GM12892 (cell line): ENCODE results near the gene NDST1.

ENCODE experiments used
- DNase-seq: peaks from one replicate; pipeline ENCODE4 v3.0.0; 2011; ENCODE audit not compliant: insufficient read length
- FAIRE-seq: peaks from 2 replicates; lab custom pipeline; 2011; peaks lifted over from hg19 to GRCh38; lab: Jason Lieb, UNC
- POLR2A ChIP-seq: IDR thresholded peaks from 2 replicates; pipeline ENCODE4 v1.6.1; 2011; ENCODE audit warnings: low read depth, low read length, control low read depth
- POLR2AphosphoS5 ChIP-seq: IDR thresholded peaks from 2 replicates; pipeline ENCODE4 v1.6.1; 2011; ENCODE audit warnings: low read depth, low read length, control low read depth
- TAF1 ChIP-seq: IDR thresholded peaks from 2 replicates; pipeline ENCODE4 v1.6.1; 2011; ENCODE audit warnings: low read depth, mild to moderate bottlenecking, control low read depth, low read length, borderline replicate concordance

The NDST1 gene

GRCh38 chr5:150600616-150601490, 92.9 kb downstream of the NDST1 start:
- no peak for DNase-seq
- TF ChIP-seq POLR2A (no peak), TAF1 (no peak), POLR2AphosphoS5 (no peak)
- no peak for FAIRE-seq

- TF ChIP-seq TAF1, result no peak
- TF ChIP-seq POLR2AphosphoS5, result no peak
- TF ChIP-seq POLR2A, result no peak
- DNase-seq (no peak), FAIRE-seq (no peak)
Measured at GRCh38 chr5:150601491-150602345, 93.8 kb downstream of the NDST1 start.

GRCh38 chr5:150603052-150603451, 95.1 kb downstream of the NDST1 start:
- TF ChIP-seq TAF1 (no peak), POLR2A (no peak), POLR2AphosphoS5 (no peak)
- FAIRE-seq (no peak), DNase-seq (no peak)

- TF ChIP-seq TAF1, result no peak
- no peak for TF ChIP-seq POLR2A
- TF ChIP-seq POLR2AphosphoS5, result no peak
- FAIRE-seq, result no peak
Measured at GRCh38 chr5:150603491-150603890, 95.6 kb downstream of the NDST1 start.

GRCh38 chr5:150604010-150604409, 96.1 kb downstream of the NDST1 start:
- FAIRE-seq (no peak), DNase-seq (no peak)
- TF ChIP-seq TAF1 (no peak), POLR2A (no peak), POLR2AphosphoS5 (no peak)

More at GRCh38 chr5:150603491-150603890, 95.6 kb downstream of the NDST1 start:
- no peak for DNase-seq

- DNase-seq (no peak), FAIRE-seq (no peak)
- no peak for TF ChIP-seq TAF1
Measured at GRCh38 chr5:150604894-150605440, 97.0 kb downstream of the NDST1 start.

- no peak for FAIRE-seq
- DNase-seq, result no peak
- TF ChIP-seq TAF1, result no peak
- no peak for TF ChIP-seq POLR2AphosphoS5
- no peak for TF ChIP-seq POLR2A
Measured at GRCh38 chr5:150605546-150605945, 97.6 kb downstream of the NDST1 start.

- DNase-seq, result no peak
- no peak for FAIRE-seq
Measured at GRCh38 chr5:150606476-150606875, 98.5 kb downstream of the NDST1 start.

GRCh38 chr5:150607105-150607504, 99.2 kb downstream of the NDST1 start:
- FAIRE-seq, result no peak

More at GRCh38 chr5:150606476-150606875, 98.5 kb downstream of the NDST1 start:
- TF ChIP-seq POLR2AphosphoS5 (no peak), POLR2A (no peak), TAF1 (no peak)

More at GRCh38 chr5:150607105-150607504, 99.2 kb downstream of the NDST1 start:
- TF ChIP-seq POLR2A (no peak), POLR2AphosphoS5 (no peak), TAF1 (no peak)
- DNase-seq, result no peak
